Stimulated activated CD8-positive, alpha-beta memory T cell treated with anti-CD3 and anti-CD28 coated beads, Interleukin-15, amount 100 ng/mL, for 4 hours (primary cell): ENCODE data around the gene KLHL35.

Experiments
- DNase-seq, 2 donors: peaks; one replicate each; pipeline ENCODE4 v3.0.0-alpha.2; 2020; ENCODE audit warnings: low read depth in 2 of 2

The KLHL35 gene

DNA sequence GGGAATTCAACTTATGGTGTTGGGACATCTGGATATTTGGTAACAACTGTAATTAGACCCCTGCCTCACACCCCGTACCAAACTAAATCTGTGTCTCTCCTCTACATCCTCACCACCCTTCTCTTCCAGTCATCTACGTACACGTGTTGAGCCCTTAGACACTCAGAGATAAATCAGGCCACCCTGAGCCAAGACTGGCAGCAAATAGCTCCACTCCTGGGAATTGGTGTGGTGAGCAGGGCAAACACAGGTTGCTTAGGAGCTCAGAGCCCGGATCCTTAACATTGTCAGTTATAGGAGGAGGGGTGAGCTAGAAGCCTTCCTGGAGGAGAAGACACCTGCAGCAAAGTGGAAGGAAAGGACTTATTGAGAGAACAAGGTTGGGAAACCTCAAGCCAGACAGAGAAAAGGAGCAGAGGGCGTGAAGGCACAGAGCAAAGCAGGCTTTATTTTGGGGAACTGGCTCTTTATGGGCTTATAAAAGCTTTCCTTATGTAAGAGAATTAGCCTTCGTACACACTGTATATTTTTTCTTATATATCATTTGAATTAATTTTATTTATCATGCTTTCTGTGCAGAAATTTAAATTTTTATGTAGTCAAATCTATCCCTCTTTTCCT is 36.9 kb upstream of the KLHL35 start:
- DNase-seq: no peak

GRCh38 chr11:75468534-75469340 is 35.7 kb upstream of the KLHL35 start:
- DNase-seq: no peak

DNA sequence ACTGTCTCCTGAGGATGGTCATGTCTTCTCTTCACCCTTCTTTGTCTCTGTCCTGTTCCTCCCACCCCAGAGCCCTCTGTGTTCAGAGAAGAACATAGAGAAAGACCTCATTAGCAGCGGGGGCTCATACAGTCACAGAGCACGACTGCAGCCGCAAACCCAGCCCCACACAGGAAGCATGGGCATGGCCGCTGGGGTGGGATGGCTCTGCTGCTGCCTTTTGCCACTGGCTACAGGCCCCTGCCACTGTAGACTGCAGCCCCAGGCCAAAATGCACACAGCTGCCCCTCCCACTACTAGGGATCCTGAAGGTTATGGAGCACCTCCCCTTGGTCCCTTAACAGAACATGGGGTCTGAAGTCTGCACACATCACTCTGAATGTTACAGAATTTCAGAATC is 34.9 kb upstream of the KLHL35 start:
- no peak for DNase-seq

DNA sequence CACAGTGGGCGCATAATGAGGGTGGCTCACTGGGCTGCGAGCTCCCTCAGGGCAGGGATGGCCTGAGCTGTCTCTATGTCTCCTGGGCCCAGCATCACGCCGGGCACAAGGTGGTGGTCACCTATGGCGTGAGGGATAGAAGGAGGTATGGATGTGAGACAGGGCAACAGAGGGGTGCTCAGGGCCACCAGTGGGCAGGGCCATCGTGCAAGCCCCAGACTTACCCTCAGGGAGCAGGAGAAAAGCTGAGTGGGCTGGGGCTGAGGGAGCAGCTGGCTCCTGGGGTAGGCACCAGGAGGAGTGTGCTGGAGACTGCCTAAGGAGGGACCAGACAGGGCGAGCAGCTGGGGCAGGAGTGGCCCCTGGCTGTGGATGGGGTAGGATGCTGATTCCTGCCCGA is 34.3 kb upstream of the KLHL35 start:
- no peak for DNase-seq

DNA sequence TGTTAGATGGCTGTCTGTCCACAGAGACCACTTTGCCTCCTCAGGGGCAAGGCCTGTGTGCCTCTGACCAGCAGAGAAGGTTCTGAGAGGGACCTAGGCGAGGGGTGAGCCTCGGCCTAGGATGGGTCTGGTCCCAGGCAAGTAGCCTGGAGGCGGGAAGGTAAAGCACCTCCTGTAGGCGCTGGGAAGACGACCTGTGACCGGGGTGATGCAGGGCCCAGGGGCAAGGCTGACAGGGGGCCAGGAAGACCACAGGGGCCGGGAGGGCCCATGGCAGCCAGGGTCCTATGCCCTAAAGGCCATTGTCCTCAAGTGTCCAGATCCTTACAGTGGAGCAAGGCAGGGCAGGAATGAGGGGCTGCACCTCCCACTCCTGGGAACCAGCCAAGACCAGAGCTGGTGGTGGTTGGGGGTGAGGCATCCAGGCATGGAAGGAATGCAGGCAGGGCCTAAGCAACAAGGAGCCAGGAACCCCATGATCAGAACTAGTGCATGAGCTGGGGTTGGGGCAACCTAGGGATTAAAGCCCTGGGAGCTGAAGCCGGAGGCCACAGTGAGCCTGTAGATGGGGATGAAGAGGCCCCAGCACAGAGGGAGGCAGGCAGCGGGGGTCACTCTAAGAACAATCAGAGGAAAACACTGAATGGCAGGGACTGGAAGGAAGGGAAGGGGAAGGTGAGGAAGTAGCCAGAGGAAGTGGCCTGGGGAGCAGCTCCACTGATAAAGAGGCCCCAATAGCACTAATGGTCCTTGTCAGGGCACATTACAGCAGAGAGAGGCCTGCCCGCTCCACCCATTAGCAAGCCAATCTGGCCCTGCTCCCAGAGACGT is 32.9 kb upstream of the KLHL35 start:
- DNase-seq: no peak

DNA sequence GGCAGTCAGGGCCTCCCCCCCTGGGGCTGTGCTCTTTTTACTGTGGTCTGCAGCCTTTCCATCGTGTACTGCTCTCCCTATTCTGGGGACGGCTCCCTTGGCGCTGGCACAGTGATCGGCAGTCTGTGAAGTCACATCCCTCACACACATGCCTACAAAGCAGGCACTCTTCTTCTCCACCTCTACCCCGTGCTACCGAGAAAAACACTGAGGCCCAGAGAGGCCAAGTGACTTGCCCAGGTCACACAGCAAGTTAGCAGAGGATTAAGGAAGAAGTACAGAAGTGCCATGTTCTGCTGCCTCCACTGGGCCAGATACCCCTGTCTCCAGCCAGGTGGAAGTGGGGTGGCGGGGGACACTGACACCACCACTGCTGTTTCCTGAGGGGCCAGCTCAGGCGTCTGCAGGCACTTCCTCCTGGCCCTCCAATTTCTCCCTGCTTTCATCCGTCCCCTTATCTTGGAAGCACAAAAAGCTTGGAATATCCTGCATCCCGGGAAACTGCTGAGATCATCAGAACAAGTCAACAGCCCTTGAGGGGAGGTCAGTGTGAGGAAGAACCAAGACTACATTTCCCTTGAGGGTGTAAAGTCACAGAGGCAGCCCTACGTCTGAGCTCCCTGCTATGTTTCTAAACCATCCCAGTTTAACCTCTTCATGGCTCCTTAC is 30.2 kb upstream of the KLHL35 start:
- DNase-seq: no peak

DNA sequence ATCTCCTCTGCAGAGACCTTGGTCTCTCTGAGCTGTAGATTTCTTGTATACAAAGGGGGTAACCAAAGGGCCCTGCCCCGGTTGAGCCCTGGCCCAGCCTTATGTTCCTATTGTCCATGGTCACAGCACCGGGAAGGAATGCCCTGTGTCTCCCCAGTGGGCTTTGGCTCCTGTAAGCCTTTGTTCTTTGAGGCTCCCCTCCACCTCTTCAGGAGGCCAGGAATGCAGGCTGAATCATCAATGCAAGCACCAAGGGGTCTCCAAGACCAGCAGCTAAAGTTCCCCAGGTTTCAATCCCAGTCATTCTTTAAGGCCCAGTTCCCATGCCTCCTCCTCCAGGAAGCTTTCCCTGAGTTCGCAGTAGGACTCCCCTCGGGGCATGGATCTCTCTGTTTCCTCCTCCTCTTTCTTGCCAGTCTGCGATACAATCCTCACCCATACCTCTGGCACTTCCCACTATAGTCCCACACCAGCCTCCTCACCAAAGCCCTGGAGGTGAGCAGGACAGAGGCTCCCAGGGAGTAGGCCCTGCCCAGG is 29.2 kb upstream of the KLHL35 start:
- DNase-seq: no peak

- DNase-seq: no peak
Observed at GRCh38 chr11:75461151-75461550, 28.1 kb upstream of the KLHL35 start.

GRCh38 chr11:75456596-75457183 is 23.7 kb upstream of the KLHL35 start:
- DNase-seq: no peak

- DNase-seq: no peak
Observed at GRCh38 chr11:75454987-75455386, 22.0 kb upstream of the KLHL35 start.

- DNase-seq: no peak
Observed at GRCh38 chr11:75453916-75454655, 21.1 kb upstream of the KLHL35 start.

DNA sequence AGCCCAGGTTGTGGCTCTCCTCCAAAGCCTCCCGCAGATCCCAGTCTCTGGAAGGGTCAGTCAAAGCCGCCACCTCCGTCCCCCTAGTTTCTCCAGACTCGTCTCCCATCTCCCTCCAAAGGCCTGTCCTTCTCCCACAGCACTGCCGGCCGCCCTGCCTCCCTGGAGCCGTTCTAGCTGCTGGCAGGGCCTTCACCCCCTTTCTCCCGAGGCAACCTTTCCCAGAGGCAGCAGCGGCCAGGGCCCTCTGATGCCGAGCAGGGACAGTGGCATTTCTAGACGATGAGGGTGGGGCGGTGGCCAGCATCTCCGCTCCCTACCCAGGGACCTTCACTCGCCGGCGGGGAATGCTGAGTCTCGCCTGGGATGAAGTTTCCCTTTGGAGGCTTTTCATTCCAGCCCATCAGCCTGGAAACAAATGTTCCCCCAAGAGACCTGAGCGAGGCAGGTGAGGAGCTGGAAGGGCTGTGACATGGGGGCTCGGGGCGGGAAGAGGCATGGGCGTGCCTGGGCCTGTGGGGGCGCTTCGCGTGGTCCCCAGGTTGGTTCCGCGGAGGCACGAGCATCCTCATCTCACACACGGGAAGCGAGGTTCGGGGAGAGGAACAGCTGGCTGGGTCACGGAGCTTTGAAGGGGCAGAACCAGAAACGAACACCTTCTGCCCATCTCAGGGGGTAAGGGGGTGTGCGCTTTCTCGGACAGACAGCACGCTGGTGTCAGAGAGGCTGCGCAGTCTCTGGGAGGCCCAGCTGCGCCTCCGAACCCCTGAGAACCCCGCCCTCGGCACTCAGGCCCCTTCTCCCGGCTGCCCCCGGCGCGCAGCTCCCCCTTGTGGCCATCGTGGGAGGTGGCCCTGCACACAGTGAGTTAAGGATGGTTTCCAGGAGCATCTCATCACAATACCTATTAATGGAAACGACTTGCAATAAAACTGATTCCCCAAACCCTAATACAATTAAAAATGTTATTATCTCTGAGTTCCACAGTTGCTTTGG is 18.1 kb upstream of the KLHL35 start:
- DNase-seq: no peak

DNA sequence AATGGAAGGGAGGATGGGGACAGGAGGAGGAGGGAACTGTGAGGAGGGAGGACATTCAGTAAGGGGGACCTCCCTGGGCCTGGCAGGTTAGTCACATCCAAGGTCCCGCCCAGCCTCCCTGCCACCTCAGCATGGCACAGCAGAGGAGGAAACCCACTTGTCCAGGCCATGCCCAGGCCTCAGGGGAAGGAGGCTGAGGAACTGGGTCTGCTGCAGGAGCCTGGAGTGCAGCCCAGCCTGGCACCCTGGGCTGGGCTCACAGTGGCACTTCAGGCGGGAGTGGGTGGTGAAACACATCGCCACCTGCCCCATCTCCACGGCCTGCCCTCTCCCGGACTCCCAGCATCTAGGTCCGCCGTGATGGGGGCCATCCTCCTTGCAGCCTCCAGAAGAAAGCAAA is 17.2 kb upstream of the KLHL35 start:
- DNase-seq: no peak

DNA sequence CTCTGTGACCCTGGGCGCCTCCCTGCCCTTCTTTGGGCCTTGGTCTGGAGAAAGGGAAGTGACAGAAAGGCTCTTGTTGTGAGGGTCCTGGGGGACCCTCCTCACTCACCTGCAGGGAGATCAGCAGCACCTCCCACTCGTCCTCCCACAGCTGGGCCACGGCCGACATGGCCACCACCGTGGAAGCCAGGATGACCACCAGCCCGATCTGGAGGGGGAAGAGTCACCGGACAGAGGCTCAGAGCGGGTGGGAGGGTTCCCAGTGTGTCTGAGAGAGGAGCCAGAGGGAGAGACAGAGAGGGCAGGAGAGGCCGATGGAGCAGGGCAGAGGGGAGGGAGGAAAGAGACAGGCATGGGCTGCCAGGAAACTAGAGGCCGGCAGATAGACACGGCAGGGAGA is 16.8 kb upstream of the KLHL35 start:
- no peak for DNase-seq

DNA sequence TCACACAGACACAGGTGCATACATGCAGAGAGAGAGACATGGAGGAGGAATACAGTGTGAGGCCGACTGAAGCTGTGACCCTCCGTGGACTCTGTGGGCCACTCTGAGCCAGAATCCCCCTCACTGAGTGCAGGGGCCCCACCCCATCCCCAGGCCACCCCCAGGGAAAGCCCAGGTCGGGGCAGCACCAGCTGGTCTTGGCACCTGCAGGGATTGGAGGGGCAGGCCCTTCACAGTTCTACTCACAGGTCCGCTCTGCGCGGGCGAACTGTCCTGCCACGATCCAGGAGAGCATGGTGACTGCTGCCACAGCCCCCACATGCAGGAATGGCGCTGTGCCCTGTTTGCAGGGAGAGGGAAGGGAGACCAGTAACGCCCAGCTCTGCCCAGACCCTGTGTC is 16.3 kb upstream of the KLHL35 start:
- DNase-seq: no peak

GRCh38 chr11:75447415-75447814 is 14.4 kb upstream of the KLHL35 start:
- no peak for DNase-seq

DNA sequence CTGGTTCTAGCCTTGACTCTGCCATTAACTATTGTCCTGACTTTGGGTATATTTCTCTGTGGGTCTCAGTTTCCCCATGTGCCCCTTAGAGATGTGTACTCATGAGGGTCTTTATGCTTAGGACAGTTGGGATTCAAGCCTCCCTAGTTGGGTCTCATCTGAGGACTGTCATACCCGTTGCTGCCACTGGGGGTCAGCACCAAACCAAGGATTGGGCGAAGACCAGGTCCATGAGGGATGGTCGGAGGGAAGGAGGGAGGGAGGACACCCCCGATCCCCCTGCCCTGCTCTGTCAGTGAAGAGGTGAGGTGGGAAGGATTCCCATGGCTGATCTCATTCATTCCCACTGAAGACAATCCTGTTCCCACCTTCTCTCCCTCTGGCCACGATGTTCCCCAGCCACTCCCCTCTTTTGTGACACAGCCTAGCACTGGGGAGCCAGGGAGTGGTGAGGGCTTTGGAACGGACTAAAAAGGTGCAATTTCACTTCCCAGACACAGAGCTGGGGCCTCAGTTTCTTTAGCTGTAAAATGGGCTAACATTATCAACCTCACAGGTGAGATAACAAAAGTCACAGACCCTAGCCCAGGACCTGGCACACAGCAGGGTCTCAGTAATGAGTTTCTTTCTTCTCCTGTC is 12.4 kb upstream of the KLHL35 start:
- peak; percentile 31 to 43 for DNase-seq

DNA sequence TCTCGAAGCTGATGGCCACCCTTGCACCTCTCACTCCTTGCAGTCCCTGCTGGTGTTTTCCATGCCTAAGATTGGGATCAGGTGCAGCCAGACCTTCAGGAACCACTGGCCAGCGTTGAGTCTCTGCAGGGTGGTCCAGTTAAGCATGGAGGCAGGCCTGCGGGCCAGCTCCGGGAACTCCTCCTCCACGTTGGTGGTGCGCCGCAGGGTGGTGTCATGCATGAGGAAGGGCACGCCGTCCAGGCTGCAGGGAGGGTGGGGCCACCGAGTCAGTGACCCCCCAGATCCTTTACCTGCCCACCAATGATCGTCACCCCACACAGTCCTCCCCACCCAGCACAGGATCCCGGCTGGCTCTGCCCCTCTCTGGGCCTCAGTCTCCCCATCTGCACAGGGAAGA is 10.0 kb upstream of the KLHL35 start:
- no peak for DNase-seq
